ENCODE data around the gene KIAA0319L.

- TF ChIP-seq EP300 (IDR thresholded peaks at IDR 0.05) (no peak), POLR2A (IDR thresholded peaks at IDR 0.05) (no peak)
- TF ChIP-seq, protein P1, sequence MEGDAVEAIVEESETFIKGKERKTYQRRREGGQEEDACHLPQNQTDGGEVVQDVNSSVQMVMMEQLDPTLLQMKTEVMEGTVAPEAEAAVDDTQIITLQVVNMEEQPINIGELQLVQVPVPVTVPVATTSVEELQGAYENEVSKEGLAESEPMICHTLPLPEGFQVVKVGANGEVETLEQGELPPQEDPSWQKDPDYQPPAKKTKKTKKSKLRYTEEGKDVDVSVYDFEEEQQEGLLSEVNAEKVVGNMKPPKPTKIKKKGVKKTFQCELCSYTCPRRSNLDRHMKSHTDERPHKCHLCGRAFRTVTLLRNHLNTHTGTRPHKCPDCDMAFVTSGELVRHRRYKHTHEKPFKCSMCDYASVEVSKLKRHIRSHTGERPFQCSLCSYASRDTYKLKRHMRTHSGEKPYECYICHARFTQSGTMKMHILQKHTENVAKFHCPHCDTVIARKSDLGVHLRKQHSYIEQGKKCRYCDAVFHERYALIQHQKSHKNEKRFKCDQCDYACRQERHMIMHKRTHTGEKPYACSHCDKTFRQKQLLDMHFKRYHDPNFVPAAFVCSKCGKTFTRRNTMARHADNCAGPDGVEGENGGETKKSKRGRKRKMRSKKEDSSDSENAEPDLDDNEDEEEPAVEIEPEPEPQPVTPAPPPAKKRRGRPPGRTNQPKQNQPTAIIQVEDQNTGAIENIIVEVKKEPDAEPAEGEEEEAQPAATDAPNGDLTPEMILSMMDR (IDR thresholded peaks at IDR 0.05) = no peak
Measured at GRCh38 chr1:35454616-35455015, 102.6 kb downstream of the KIAA0319L start.

All from upper lobe of left lung (tissue), 4 donors.